SU-DHL-6 (cell line): ENCODE measurements around the gene SAMD10.
"Not testable (repeated sequence)": the region's sequence is repeated elsewhere in the genome, so short reads cannot be mapped to it uniquely, and the experiment has no call there.

Source experiments
- H2AFZ ChIP-seq: fragments of 200-600 bp; sonication (generic); 2 replicates; pipeline ENCODE4 v1.6.1; 2014; ENCODE audit warnings: low read depth, mild to moderate bottlenecking, moderate library complexity, mixed read lengths, antibody characterized with exemption, low read length; ENCODE audit not compliant: severe bottlenecking
- H3F3A ChIP-seq: fragments of 200-600 bp; shearing (Covaris generic); 2 replicates; pipeline ENCODE4 v1.6.0; 2016; ENCODE audit warnings: antibody characterized with exemption, mild to moderate bottlenecking; ENCODE audit not compliant: insufficient read depth
- H3K27ac ChIP-seq: fragments of 200-600 bp; sonication (generic); 2 replicates; pipeline ENCODE4 v1.5.1; 2016; ENCODE audit warnings: low read depth, mild to moderate bottlenecking, low read length, moderate library complexity, mixed read lengths
- H3K27me3 ChIP-seq: fragments of 200-600 bp; sonication (generic), shearing (Covaris generic); 2 replicates; pipeline ENCODE4 v1.6.0; 2014; ENCODE audit warnings: mild to moderate bottlenecking, low read length
- H3K36me3 ChIP-seq: fragments of 200-600 bp; sonication (generic); 2 replicates; pipeline ENCODE4 v1.6.1; 2014; ENCODE audit warnings: mild to moderate bottlenecking, low read length, mixed read lengths
- H3K4me2 ChIP-seq: fragments of 300-600, 200-600 bp; shearing (Covaris generic), sonication (generic); 2 replicates; pipeline ENCODE4 v1.6.0; 2014; ENCODE audit warnings: low read length, low read depth, mild to moderate bottlenecking; ENCODE audit not compliant: poor library complexity, severe bottlenecking
- H3K4me3 ChIP-seq: fragments of 200-600 bp; sonication (generic); 2 replicates; pipeline ENCODE4 v1.5.1; 2014; ENCODE audit warnings: antibody characterized with exemption, low read length, mild to moderate bottlenecking, mixed read lengths; ENCODE audit not compliant: insufficient read depth, poor library complexity, severe bottlenecking
- H3K79me2 ChIP-seq: fragments of 200-600 bp; sonication (generic); 2 replicates; pipeline ENCODE4 v1.6.1; 2014; ENCODE audit warnings: mild to moderate bottlenecking, low read length, moderate library complexity; ENCODE audit not compliant: insufficient read depth
- H3K9ac ChIP-seq: fragments of 200-600 bp; sonication (generic); 2 replicates; pipeline ENCODE4 v1.7.0; 2014; ENCODE audit warnings: mild to moderate bottlenecking, low read length
- H3K9me2 ChIP-seq: fragments of 200-600 bp; sonication (generic); replicated peaks from 2 replicates; pipeline ENCODE4 v1.6.1; 2014; ENCODE audit warnings: low read length; ENCODE audit not compliant: insufficient read depth
- H3K9me3 ChIP-seq: fragments of 200-600 bp; sonication (generic); 2 replicates; pipeline ENCODE4 v1.6.1; 2014; ENCODE audit warnings: low read length, mixed read lengths; ENCODE audit not compliant: insufficient read depth
- H4K20me1 ChIP-seq: fragments of 200-600 bp; sonication (generic); 2 replicates; pipeline ENCODE4 v1.6.1; 2014; ENCODE audit warnings: low read depth, mild to moderate bottlenecking, antibody characterized with exemption, low read length, moderate library complexity, mixed read lengths
- EZH2phosphoT487 ChIP-seq: fragments of 200-600 bp; sonication (generic), shearing (Covaris generic); conservative IDR thresholded peaks from 2 replicates; pipeline ENCODE4 v1.6.1; 2018; ENCODE audit warnings: mild to moderate bottlenecking, antibody characterized with exemption, low read length, moderate library complexity, mixed read lengths
- TF ChIP-seq, protein P1 (sequence below): fragments of 200-600 bp; sonication (generic); IDR thresholded peaks from one replicate; pipeline ENCODE4 v1.5.1; 2017; ENCODE audit warnings: antibody characterized with exemption, mild to moderate bottlenecking, low read length, moderate library complexity; ENCODE audit not compliant: insufficient read depth, poor library complexity, severe bottlenecking

Gene SAMD10

DNA sequence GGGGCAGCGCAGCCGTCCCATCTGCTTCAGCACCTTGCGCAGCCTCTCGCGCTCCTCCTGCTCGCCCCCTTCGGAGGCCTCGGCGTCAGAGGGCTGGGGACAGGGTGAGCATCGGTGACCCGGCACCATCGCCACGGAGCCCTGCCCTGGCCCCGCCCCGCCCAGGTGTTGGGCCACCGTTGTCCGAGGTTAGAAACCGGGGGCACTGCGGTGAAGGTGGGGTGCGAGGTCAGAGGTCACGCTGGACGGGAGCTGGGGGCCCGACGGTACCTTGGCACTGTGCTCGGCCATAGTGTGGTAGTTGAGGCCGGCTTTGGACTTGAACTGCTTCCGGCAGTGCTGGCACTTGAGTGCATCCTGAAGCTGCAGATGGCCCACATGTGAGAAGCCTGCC lies 16.1 kb downstream of the SAMD10 start:
- TF ChIP-seq, protein P1, sequence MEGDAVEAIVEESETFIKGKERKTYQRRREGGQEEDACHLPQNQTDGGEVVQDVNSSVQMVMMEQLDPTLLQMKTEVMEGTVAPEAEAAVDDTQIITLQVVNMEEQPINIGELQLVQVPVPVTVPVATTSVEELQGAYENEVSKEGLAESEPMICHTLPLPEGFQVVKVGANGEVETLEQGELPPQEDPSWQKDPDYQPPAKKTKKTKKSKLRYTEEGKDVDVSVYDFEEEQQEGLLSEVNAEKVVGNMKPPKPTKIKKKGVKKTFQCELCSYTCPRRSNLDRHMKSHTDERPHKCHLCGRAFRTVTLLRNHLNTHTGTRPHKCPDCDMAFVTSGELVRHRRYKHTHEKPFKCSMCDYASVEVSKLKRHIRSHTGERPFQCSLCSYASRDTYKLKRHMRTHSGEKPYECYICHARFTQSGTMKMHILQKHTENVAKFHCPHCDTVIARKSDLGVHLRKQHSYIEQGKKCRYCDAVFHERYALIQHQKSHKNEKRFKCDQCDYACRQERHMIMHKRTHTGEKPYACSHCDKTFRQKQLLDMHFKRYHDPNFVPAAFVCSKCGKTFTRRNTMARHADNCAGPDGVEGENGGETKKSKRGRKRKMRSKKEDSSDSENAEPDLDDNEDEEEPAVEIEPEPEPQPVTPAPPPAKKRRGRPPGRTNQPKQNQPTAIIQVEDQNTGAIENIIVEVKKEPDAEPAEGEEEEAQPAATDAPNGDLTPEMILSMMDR: no peak
- TF ChIP-seq EZH2phosphoT487: no peak
- H3K27me3 ChIP-seq: no peaks in the 10 kb centered on the region
- H3K4me3 ChIP-seq: no peak overlapping the region
- H3K9ac ChIP-seq: no peak overlapping the region
- no peak overlapping the region for H2AFZ ChIP-seq
- no peak overlapping the region for H3K4me2 ChIP-seq
- H3K9me2 ChIP-seq: no peaks in the 10 kb centered on the region
- H3K27ac ChIP-seq: no peak overlapping the region
- H3F3A ChIP-seq: no peaks in the 10 kb centered on the region
- H3K36me3 ChIP-seq: no peaks in the 10 kb centered on the region
- H4K20me1 ChIP-seq: no peaks in the 10 kb centered on the region
- H3K79me2 ChIP-seq: no peaks in the 10 kb centered on the region
- H3K9me3 ChIP-seq: peaks cover 15% of the 10 kb centered on the region; the same call in 1 of the 2 replicates

DNA sequence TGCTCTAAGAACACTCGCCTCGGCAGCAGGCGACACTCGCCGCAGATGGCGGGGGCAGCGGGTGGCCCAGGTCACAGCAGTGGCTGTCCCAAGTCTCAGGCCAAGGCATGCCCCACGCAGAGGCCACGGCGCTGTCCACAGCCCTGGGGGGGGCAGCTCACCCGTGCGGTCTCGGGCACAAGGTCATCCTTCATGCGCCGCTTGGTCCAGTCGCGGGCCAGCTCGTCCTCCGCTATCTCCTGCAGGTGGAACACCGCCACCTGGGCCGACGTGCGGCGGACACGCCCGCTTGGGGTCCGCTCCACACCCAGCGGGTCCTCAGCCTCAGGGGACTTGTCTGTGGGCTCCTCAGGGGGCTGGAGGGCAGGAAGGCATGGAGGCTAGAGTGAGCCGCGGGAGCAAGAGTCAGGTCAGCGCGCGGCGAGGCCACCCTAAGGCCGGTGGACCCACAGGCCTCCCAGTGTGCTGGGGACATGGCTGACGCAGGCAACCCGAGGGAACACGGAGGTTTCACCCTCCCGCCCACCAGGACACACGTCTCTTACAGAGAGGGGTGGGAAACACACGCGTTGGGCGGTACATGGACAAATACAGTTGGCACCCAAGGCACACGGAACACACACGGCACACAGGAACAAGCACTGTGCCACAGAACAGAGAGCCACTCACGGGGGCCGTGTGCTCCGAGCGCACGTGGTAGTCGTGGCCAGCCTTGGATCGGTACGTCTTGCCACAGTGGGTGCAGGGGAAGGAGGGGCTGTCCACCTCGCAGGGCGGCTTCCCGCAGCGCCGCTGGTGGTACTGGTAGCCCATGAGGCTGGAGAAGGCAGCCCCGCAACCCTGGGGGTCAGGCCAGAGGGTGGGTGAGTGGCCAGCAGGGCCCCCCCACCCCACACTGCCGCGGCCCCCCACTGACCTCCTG lies 16.8 kb downstream of the SAMD10 start:
- TF ChIP-seq, protein P1: no peak
- TF ChIP-seq EZH2phosphoT487: no peak
- Histone ChIP-seq H3F3A (no peaks in the 10 kb centered on the region), H4K20me1 (no peaks in the 10 kb centered on the region), H3K9me3 (peaks cover 15% of the 10 kb centered on the region; the same call in 1 of the 2 replicates), H3K4me2 (no peak overlapping the region), H3K27ac (no peak overlapping the region), H3K9me2 (no peaks in the 10 kb centered on the region), H3K36me3 (no peaks in the 10 kb centered on the region), H3K9ac (no peak overlapping the region), H3K27me3 (no peaks in the 10 kb centered on the region), H2AFZ (no peak overlapping the region), H3K79me2 (no peaks in the 10 kb centered on the region), H3K4me3 (no peak overlapping the region)

DNA sequence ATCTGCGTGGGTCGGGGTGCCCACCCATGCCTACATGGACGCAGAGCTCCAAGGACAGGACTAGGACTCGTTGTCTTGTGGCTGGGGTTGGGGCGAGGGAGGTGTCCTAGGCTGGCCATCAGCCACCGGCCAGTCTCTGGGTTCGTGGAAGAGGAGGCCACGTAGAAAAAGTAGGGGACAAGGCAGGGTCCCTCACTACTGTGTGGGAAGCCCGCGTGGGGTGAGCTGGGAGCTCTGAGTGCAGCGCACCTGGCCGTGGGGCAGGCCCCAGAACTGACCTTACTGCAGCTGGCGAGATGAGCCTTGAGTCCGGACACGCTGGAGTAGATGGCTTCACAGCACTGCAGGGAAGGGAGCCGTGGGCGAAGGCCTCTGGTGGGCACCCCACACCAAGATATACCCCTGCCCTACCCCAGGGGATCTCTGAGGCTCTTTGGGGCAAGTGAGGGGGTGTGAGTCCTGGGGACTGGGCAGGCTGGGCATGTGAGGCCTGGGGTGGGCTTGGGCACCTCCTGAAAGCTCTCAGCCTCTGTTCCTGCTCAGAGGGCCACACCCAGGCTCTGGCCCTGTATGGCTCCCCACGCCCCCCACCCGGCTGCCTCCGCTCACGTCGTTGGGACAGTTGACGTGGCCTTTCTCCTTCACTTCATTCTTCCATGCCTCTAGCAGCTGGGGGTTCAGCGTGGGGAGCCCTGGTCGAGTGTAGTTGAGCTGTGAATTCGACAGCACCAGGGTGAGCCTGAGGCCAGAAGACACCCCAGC lies 17.6 kb downstream of the SAMD10 start:
- Histone ChIP-seq H3K9ac (no peak overlapping the region), H4K20me1 (no peaks in the 10 kb centered on the region), H3K4me2 (no peak overlapping the region), H3K79me2 (no peaks in the 10 kb centered on the region), H3K27ac (no peak overlapping the region), H2AFZ (no peak overlapping the region), H3K9me3 (peaks cover 14% of the 10 kb centered on the region; the same call in 1 of the 2 replicates), H3K4me3 (no peak overlapping the region), H3K36me3 (no peaks in the 10 kb centered on the region), H3K9me2 (no peaks in the 10 kb centered on the region), H3K27me3 (no peaks in the 10 kb centered on the region), H3F3A (peaks cover 2% of the 10 kb centered on the region; the same call in 1 of the 2 replicates)
- TF ChIP-seq, protein P1: no peak
- no peak for TF ChIP-seq EZH2phosphoT487

DNA sequence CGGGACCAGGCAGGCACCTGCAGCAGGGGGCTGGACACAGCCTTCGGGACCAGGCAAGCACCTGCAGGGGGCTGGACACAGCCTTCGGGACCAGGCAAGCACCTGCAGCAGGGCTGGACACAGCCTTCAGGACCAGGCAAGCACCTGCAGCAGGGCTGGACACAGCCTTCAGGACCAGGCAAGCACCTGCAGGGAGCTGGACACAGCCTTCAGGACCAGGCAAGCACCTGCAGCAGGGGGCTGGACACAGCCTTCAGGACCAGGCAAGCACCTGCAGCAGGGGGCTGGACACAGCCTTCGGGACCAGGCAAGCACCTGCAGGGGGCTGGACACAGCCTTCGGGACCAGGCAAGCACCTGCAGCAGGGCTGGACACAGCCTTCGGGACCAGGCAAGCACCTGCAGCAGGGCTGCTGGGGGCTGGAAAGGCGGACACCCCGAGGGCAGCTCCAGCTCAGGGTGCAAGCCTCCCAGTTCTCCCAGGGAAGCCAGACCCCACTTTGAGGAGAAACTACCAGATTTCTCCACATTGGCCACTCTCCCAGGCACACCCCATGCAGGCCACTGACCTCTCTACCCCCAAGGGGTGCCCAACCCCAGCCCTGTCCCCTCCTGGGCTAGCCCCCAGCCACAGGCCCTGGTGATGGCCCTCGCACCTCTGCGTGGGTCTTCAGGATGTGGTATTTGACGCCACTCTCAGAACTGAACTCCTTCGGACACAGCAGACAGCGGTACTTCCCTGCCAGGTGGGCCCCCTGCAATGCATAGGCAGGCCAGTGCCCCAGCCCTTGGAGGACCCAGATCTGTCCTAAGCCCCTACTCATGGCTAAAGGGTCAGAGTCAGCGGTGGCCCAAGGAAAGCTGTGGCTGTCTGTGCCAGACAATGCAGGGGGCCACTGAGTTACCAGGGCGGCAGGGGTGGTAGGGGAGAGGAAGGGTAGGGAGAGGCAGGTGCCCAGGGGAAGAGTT lies 18.5 kb downstream of the SAMD10 start:
- not testable (repeated sequence) for H3K79me2 ChIP-seq, H3F3A ChIP-seq, H3K27me3 ChIP-seq, H3K9me2 ChIP-seq, H3K36me3 ChIP-seq, H2AFZ ChIP-seq, H3K27ac ChIP-seq, H3K4me2 ChIP-seq, H3K4me3 ChIP-seq, H3K9ac ChIP-seq, H3K9me3 ChIP-seq, H4K20me1 ChIP-seq
